Endothelial cell (in vitro differentiated cells): ENCODE data around the gene PLA1A. TPM values are rescaled to one million over a fixed set of nuclear protein-coding genes. Genes with fewer than 3 reads are reported as not detected.

Experiments
- DNase-seq: peaks from one replicate; pipeline ENCODE4 v3.0.0; 2021; ENCODE audit warnings: low spot score
- H3K27ac Mint-ChIP-seq: one replicate; pipeline ENCODE4 v1.8.0; 2021; ENCODE audit warnings: mixed read lengths, inconsistent platforms; ENCODE audit not compliant: unreplicated experiment
- H3K27me3 Mint-ChIP-seq: one replicate; pipeline ENCODE4 v1.8.0; 2021; ENCODE audit warnings: mild to moderate bottlenecking, moderate library complexity, mixed read lengths, inconsistent platforms; ENCODE audit not compliant: unreplicated experiment
- H3K36me3 Mint-ChIP-seq: one replicate; pipeline ENCODE4 v1.8.0; 2021; ENCODE audit warnings: mild to moderate bottlenecking, low read depth, mixed read lengths, inconsistent platforms; ENCODE audit not compliant: unreplicated experiment
- H3K4me1 Mint-ChIP-seq: one replicate; pipeline ENCODE4 v1.8.0; 2021; ENCODE audit warnings: mild to moderate bottlenecking, mixed read lengths, inconsistent platforms; ENCODE audit not compliant: unreplicated experiment
- H3K4me3 Mint-ChIP-seq: one replicate; pipeline ENCODE4 v1.8.0; 2021; ENCODE audit warnings: mild to moderate bottlenecking, mixed read lengths, inconsistent platforms; ENCODE audit not compliant: unreplicated experiment
- H3K9me3 Mint-ChIP-seq: one replicate; pipeline ENCODE4 v1.8.0; 2021; ENCODE audit warnings: mixed read lengths, inconsistent platforms; ENCODE audit not compliant: unreplicated experiment
- CTCF ChIP-seq: fragments of 200-600 bp; sonication (generic); IDR thresholded peaks from one replicate; pipeline ENCODE4 v1.5.0; 2021; ENCODE audit warnings: antibody characterized with exemption; ENCODE audit not compliant: unreplicated experiment
- total RNA-seq: library from RNA; stranded (reverse); fragmentation: NEBNext Ultra II Directional; extraction: Animal tissue kit (Norgen Biotek cat#: 25700); gene quantifications from one replicate; pipeline ENCODE4 v1.2.1, GENCODE V29; 2021; ENCODE audit not compliant: unreplicated experiment

Gene PLA1A
- total RNA-seq, 1 donor from 2014 or later, result 0.80 TPM

GRCh38 chr3:119645813-119646212 is 48.1 kb downstream of the PLA1A start:
- Mint-ChIP-seq H3K27me3 (peaks cover 1% of the 10 kb centered on the region), H3K4me3 (no peak overlapping the region), H3K36me3 (no peaks in the 10 kb centered on the region), H3K9me3 (no peaks in the 10 kb centered on the region), H3K4me1 (peaks cover 33% of the 10 kb centered on the region), H3K27ac (no peak overlapping the region)
- no peak for TF ChIP-seq CTCF
- no peak for DNase-seq

GRCh38 chr3:119647171-119647570 is 49.5 kb downstream of the PLA1A start:
- TF ChIP-seq CTCF, result no peak
- Mint-ChIP-seq H3K4me1 (peaks cover 37% of the 10 kb centered on the region), H3K4me3 (no peak overlapping the region), H3K27ac (peak overlapping the region; percentile 34), H3K9me3 (no peaks in the 10 kb centered on the region), H3K36me3 (no peaks in the 10 kb centered on the region), H3K27me3 (peaks cover 3% of the 10 kb centered on the region)
- no peak for DNase-seq

GRCh38 chr3:119647843-119648575 is 50.3 kb downstream of the PLA1A start:
- H3K27me3 Mint-ChIP-seq, result peaks cover 2% of the 10 kb centered on the region
- H3K9me3 Mint-ChIP-seq, result no peaks in the 10 kb centered on the region
- H3K4me1 Mint-ChIP-seq, result peaks cover 37% of the 10 kb centered on the region
- H3K27ac Mint-ChIP-seq, result peak overlapping the region; percentile 22
- no peak for DNase-seq
- H3K4me3 Mint-ChIP-seq, result no peak overlapping the region
- TF ChIP-seq CTCF, result no peak
- no peaks in the 10 kb centered on the region for H3K36me3 Mint-ChIP-seq

GRCh38 chr3:119649761-119650160 is 52.1 kb downstream of the PLA1A start:
- TF ChIP-seq CTCF, result no peak
- Mint-ChIP-seq H3K9me3 (no peaks in the 10 kb centered on the region), H3K27me3 (peaks cover 2% of the 10 kb centered on the region), H3K4me1 (peaks cover 42% of the 10 kb centered on the region), H3K36me3 (no peaks in the 10 kb centered on the region), H3K27ac (no peak overlapping the region), H3K4me3 (no peak overlapping the region)
- no peak for DNase-seq

- no peak for DNase-seq
- Mint-ChIP-seq H3K27me3 (peaks cover 4% of the 10 kb centered on the region), H3K4me3 (no peak overlapping the region), H3K36me3 (no peaks in the 10 kb centered on the region), H3K9me3 (no peaks in the 10 kb centered on the region), H3K4me1 (peaks cover 28% of the 10 kb centered on the region), H3K27ac (no peak overlapping the region)
- TF ChIP-seq CTCF, result no peak
Observed at GRCh38 chr3:119652306-119653033, 54.8 kb downstream of the PLA1A start.
